ENCODE results near the gene VSIR.

VSIR gene

DNA sequence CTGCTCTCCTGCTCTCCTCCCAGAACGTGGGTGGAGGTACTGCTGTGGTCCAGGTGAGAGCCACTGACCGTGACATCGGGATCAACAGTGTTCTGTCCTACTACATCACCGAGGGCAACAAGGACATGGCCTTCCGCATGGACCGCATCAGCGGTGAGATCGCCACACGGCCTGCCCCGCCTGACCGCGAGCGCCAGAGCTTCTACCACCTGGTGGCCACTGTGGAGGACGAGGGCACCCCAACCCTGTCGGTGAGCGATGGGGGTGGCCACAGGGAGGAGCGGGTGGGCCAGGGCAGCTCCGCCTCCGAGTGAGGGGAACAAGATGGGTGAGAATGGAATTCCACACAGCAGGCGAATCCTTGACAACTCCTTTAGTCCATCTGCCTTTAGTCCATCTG lies 31.6 kb downstream of the VSIR start:
- no peak overlapping the region for H3K4me3 ChIP-seq (ENCODE audit: low read length)
- H3K27me3 ChIP-seq (ENCODE audit: insufficient read depth, low read length) = peaks cover 13% of the 10 kb centered on the region
- no peak overlapping the region for H2AFZ ChIP-seq (ENCODE audit: low read depth, low read length)
- H3K9me3 ChIP-seq (ENCODE audit: low read length) = no peaks in the 10 kb centered on the region
- H3K4me1 ChIP-seq (ENCODE audit: insufficient read depth, low read length) = no peaks in the 10 kb centered on the region
- H3K36me3 ChIP-seq (ENCODE audit: insufficient read depth, low read length) = no peaks in the 10 kb centered on the region

DNA sequence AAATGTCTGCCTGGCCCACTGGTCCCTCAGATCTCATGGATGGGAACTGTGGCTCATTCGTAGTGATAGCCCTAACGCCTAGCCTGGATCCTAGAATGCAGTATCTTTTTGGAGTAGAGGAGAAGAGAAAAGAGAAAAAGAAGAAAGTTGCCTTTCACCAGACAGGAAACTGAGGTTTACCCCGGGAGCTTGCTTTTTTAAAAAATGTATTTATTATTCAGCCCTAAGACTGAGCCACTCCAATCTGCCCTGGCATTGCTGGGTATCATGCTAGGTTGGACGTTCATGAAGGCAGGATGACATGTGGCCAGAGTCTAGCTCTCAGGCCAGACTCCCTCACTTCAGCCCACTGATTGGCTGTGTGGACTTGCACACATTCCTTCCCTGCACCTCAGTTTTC lies 32.3 kb downstream of the VSIR start:
- Histone ChIP-seq H2AFZ (ENCODE audit: low read depth, low read length) (no peak overlapping the region), H3K27me3 (ENCODE audit: insufficient read depth, low read length) (peaks cover 13% of the 10 kb centered on the region)

GRCh38 chr10:71740069-71740653 lies 33.2 kb downstream of the VSIR start:
- no peaks in the 10 kb centered on the region for H3K9me3 ChIP-seq (ENCODE audit: low read length)
- no peak overlapping the region for H3K4me3 ChIP-seq (ENCODE audit: low read length)
- H3K27me3 ChIP-seq (ENCODE audit: insufficient read depth, low read length) = peaks cover 16% of the 10 kb centered on the region
- H3K4me1 ChIP-seq (ENCODE audit: insufficient read depth, low read length) = no peaks in the 10 kb centered on the region
- no peaks in the 10 kb centered on the region for H3K36me3 ChIP-seq (ENCODE audit: insufficient read depth, low read length)
- no peak overlapping the region for H2AFZ ChIP-seq (ENCODE audit: low read depth, low read length)

More for the DNA sequence above, 32.3 kb downstream of the VSIR start:
- Histone ChIP-seq H3K9me3 (ENCODE audit: low read length) (no peaks in the 10 kb centered on the region), H3K4me3 (ENCODE audit: low read length) (no peak overlapping the region), H3K4me1 (ENCODE audit: insufficient read depth, low read length) (no peaks in the 10 kb centered on the region), H3K36me3 (ENCODE audit: insufficient read depth, low read length) (no peaks in the 10 kb centered on the region)

GRCh38 chr10:71739358-71739900 lies 33.9 kb downstream of the VSIR start:
- Histone ChIP-seq H3K4me3 (ENCODE audit: low read length) (no peak overlapping the region), H3K9me3 (ENCODE audit: low read length) (no peaks in the 10 kb centered on the region), H2AFZ (ENCODE audit: low read depth, low read length) (no peak overlapping the region)

GRCh38 chr10:71737834-71738197 lies 35.5 kb downstream of the VSIR start:
- Histone ChIP-seq H3K27me3 (ENCODE audit: insufficient read depth, low read length) (peaks cover 16% of the 10 kb centered on the region), H3K36me3 (ENCODE audit: insufficient read depth, low read length) (no peaks in the 10 kb centered on the region), H2AFZ (ENCODE audit: low read depth, low read length) (no peak overlapping the region), H3K4me3 (ENCODE audit: low read length) (no peak overlapping the region), H3K4me1 (ENCODE audit: insufficient read depth, low read length) (no peaks in the 10 kb centered on the region), H3K9me3 (ENCODE audit: low read length) (no peaks in the 10 kb centered on the region)

More at GRCh38 chr10:71739358-71739900, 33.9 kb downstream of the VSIR start:
- Histone ChIP-seq H3K4me1 (ENCODE audit: insufficient read depth, low read length) (no peaks in the 10 kb centered on the region), H3K27me3 (ENCODE audit: insufficient read depth, low read length) (peaks cover 16% of the 10 kb centered on the region), H3K36me3 (ENCODE audit: insufficient read depth, low read length) (no peaks in the 10 kb centered on the region)

DNA sequence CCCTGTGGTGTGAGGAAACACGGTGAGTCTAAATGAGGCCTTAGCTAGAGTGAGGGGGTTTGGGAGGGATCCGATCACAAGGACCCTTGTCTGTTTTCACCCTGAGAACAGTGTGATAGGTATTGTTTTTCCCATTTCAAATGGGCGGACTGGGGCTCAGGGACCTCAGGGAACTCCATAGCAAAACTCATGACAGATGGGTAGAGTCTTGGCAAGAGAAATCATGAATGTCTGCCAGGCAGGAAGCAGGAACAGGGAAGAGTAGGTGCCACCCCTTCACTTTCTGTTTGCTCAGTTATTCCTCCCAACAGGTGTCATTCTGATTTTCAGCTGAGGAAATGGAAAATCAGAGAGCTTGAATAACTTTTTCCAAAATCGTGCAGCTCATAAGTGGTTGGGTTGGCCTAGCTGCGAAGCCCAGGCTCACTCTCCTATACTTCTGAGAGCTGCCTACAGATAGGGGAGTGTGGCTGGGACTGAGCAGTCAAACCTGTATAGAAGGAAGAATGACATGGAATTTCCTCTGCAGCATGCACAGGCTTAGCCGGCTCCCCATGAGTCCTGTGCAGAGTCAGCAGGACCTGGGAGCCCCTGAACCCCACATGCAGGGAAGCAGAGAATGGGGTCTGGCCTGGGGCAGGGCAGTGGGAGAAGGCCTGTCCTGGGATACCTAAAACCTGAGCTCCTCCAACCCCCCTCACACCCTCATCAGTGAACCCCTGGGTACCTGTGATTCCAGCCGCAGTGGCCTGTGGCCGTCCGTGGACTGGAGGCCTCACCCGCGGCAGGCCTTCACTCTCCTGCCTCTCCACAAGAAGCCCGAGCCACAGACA lies 36.1 kb downstream of the VSIR start:
- H3K9me3 ChIP-seq (ENCODE audit: low read length) = no peaks in the 10 kb centered on the region
- peaks cover 16% of the 10 kb centered on the region for H3K27me3 ChIP-seq (ENCODE audit: insufficient read depth, low read length)
- no peaks in the 10 kb centered on the region for H3K36me3 ChIP-seq (ENCODE audit: insufficient read depth, low read length)
- no peak overlapping the region for H2AFZ ChIP-seq (ENCODE audit: low read depth, low read length)
- H3K4me3 ChIP-seq (ENCODE audit: low read length) = no peak overlapping the region
- no peaks in the 10 kb centered on the region for H3K4me1 ChIP-seq (ENCODE audit: insufficient read depth, low read length)

- H3K9me3 ChIP-seq (ENCODE audit: low read length) = no peaks in the 10 kb centered on the region
- H3K4me3 ChIP-seq (ENCODE audit: low read length) = no peak overlapping the region
- no peaks in the 10 kb centered on the region for H3K4me1 ChIP-seq (ENCODE audit: insufficient read depth, low read length)
- H3K36me3 ChIP-seq (ENCODE audit: insufficient read depth, low read length) = no peaks in the 10 kb centered on the region
- H3K27me3 ChIP-seq (ENCODE audit: insufficient read depth, low read length) = peaks cover 16% of the 10 kb centered on the region
- no peak overlapping the region for H2AFZ ChIP-seq (ENCODE audit: low read depth, low read length)
Observed at GRCh38 chr10:71736570-71736952, 36.8 kb downstream of the VSIR start.

DNA sequence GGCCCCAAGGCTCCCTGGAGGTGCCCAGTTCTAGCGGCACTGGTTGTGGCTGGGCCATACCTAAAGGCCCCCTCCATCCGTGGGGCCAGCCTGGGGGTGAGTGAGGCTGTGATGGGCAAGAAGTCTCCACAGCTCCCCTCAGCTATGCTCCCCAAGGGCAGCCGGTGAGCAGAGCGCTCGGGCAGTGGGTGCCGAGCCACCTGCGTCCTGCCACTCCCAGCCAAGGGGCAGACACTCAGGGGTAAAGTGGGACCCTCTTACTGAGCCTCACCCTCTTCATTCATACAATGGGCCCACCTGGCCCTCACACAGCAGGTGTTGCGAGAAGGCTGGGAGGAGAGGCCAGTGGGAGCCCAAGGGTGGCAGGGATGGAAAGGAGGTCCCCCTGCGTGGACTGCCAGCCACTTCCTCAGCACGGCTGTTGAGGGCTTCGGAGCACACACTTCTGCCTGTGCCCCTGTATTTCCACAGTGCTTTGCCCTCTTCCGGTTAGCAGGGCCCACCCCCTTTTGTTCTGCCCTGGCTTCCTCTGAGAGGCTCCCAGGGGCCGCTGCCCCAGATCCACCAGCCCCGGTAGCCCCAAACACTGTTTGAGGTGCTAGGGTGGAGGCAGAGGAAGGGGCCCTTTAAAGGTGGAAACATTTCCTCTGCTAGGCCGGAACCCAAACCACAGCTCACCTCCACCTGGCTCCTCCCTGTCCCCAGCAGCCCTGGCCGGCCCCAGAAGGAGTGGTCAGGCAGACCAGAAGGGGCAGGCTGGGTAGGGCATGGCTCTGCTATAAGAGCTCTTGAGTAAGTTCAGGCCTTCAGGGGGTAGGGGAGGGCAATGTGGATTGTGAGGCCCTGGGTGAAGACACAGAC lies 37.4 kb downstream of the VSIR start:
- Histone ChIP-seq H3K36me3 (ENCODE audit: insufficient read depth, low read length) (no peaks in the 10 kb centered on the region), H3K27me3 (ENCODE audit: insufficient read depth, low read length) (peaks cover 19% of the 10 kb centered on the region), H2AFZ (ENCODE audit: low read depth, low read length) (no peak overlapping the region), H3K4me1 (ENCODE audit: insufficient read depth, low read length) (no peaks in the 10 kb centered on the region), H3K4me3 (ENCODE audit: low read length) (no peak overlapping the region), H3K9me3 (ENCODE audit: low read length) (no peaks in the 10 kb centered on the region)

DNA sequence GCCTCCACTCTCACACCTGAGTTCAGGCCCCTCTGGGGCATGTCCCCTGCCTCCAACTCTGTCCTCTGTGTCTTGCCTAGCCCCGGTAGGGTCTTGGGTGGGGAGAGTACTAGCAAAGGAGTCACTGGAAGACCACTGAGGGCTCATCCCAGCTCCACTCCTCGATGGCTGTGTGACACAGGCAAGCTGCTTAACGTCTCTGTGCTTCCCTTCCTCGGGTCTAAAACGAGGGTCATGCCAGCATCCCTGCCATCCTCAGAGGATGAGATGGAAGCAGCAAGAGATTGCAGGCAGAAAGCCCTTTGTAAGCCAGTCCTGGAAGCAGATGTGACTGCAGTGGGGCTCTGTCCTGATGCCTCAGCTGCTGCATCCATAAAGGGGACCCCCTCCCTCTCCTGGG lies 38.5 kb downstream of the VSIR start:
- Histone ChIP-seq H2AFZ (ENCODE audit: low read depth, low read length) (no peak overlapping the region), H3K4me3 (ENCODE audit: low read length) (no peak overlapping the region), H3K9me3 (ENCODE audit: low read length) (no peaks in the 10 kb centered on the region), H3K27me3 (ENCODE audit: insufficient read depth, low read length) (peaks cover 19% of the 10 kb centered on the region), H3K36me3 (ENCODE audit: insufficient read depth, low read length) (no peaks in the 10 kb centered on the region), H3K4me1 (ENCODE audit: insufficient read depth, low read length) (no peaks in the 10 kb centered on the region)

- Histone ChIP-seq H2AFZ (ENCODE audit: low read depth, low read length) (no peak overlapping the region), H3K27me3 (ENCODE audit: insufficient read depth, low read length) (peaks cover 8% of the 10 kb centered on the region), H3K9me3 (ENCODE audit: low read length) (no peaks in the 10 kb centered on the region), H3K4me3 (ENCODE audit: low read length) (no peak overlapping the region), H3K4me1 (ENCODE audit: insufficient read depth, low read length) (no peaks in the 10 kb centered on the region), H3K36me3 (ENCODE audit: insufficient read depth, low read length) (no peaks in the 10 kb centered on the region)
Observed at GRCh38 chr10:71731791-71732190, 41.5 kb downstream of the VSIR start.

DNA sequence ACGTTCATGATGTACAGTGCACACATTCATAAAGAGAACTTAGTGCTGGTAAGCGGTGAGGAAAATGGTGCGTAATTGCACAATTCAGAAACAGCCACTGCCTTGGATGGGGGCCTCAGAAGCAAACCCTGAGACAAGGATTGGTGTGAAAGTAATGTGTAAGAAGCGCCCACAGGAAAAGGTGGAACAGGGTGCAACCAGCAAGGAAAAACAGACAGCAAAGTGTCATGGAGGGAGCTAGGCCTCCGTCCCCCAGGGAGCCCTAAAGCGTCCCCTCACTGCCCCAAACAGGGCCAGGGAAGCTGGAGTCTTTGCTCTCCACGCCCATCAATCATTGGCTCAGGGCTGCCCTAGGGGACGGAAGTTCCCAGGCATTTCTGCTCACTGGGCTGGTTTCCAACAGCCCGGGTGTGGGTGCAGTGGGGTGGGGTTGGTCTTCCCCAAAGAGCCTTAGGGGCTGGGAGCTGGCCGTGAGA lies 44.1 kb downstream of the VSIR start:
- Histone ChIP-seq H3K4me1 (ENCODE audit: insufficient read depth, low read length) (no peaks in the 10 kb centered on the region), H2AFZ (ENCODE audit: low read depth, low read length) (no peak overlapping the region), H3K9me3 (ENCODE audit: low read length) (no peaks in the 10 kb centered on the region), H3K36me3 (ENCODE audit: insufficient read depth, low read length) (no peaks in the 10 kb centered on the region), H3K27me3 (ENCODE audit: insufficient read depth, low read length) (peaks cover 5% of the 10 kb centered on the region), H3K4me3 (ENCODE audit: low read length) (no peak overlapping the region)

GRCh38 chr10:71727738-71728737 lies 45.3 kb downstream of the VSIR start:
- H3K36me3 ChIP-seq (ENCODE audit: insufficient read depth, low read length) = no peaks in the 10 kb centered on the region
- H3K4me1 ChIP-seq (ENCODE audit: insufficient read depth, low read length) = no peaks in the 10 kb centered on the region
- H3K9me3 ChIP-seq (ENCODE audit: low read length) = no peaks in the 10 kb centered on the region
- H2AFZ ChIP-seq (ENCODE audit: low read depth, low read length) = no peak overlapping the region
- peaks cover 5% of the 10 kb centered on the region for H3K27me3 ChIP-seq (ENCODE audit: insufficient read depth, low read length)
- H3K4me3 ChIP-seq (ENCODE audit: low read length) = no peak overlapping the region
